Measurements from ENCODE around the gene MORC4.

The MORC4 gene

GRCh38 chrX:106906361-106906760 is 93.7 kb downstream of the MORC4 start:
- DNase-seq (ENCODE audit: low read depth, low spot score): no peak

GRCh38 chrX:106905064-106905708 is 94.8 kb downstream of the MORC4 start:
- DNase-seq (ENCODE audit: low read depth, low spot score): no peak

GRCh38 chrX:106903856-106904528 is 96.0 kb downstream of the MORC4 start:
- no peak for DNase-seq (ENCODE audit: low read depth, low spot score)

- DNase-seq (ENCODE audit: low read depth, low spot score): no peak
Observed at GRCh38 chrX:106903291-106903824, 96.7 kb downstream of the MORC4 start, which contains the start of gene RIPPLY1. RIPPLY1 (minus strand) TSS chrX:106903341; CDS start chrX:106903287, 54 bp downstream.

- DNase-seq (ENCODE audit: low read depth, low spot score): no peak
Observed at GRCh38 chrX:106902684-106903083, 97.3 kb downstream of the MORC4 start.

- no peak for DNase-seq (ENCODE audit: low read depth, low spot score)
Observed at GRCh38 chrX:106901781-106902219, 98.2 kb downstream of the MORC4 start.

GRCh38 chrX:106901341-106901740 is 98.7 kb downstream of the MORC4 start:
- DNase-seq (ENCODE audit: low read depth, low spot score): no peak

- no peak for DNase-seq (ENCODE audit: low read depth, low spot score)
Observed at GRCh38 chrX:106899841-106900240, 100.2 kb downstream of the MORC4 start.

- no peak for DNase-seq (ENCODE audit: low read depth, low spot score)
Observed at GRCh38 chrX:106899276-106899675, 100.7 kb downstream of the MORC4 start.

GRCh38 chrX:106898462-106898861 is 101.5 kb downstream of the MORC4 start:
- peak; percentile 59 for DNase-seq (ENCODE audit: low read depth, low spot score)

GRCh38 chrX:106897259-106897658 is 102.8 kb downstream of the MORC4 start:
- peak; percentile 40 for DNase-seq (ENCODE audit: low read depth, low spot score)

- DNase-seq (ENCODE audit: low read depth, low spot score): peak; percentile 77
Observed at GRCh38 chrX:106894978-106895452, 105.0 kb downstream of the MORC4 start.

GRCh38 chrX:106894392-106894909 is 105.6 kb downstream of the MORC4 start:
- DNase-seq (ENCODE audit: low read depth, low spot score): peak; percentile 82

GRCh38 chrX:106891762-106892460 is 108.1 kb downstream of the MORC4 start:
- no peak for DNase-seq (ENCODE audit: low read depth, low spot score)

Measured in astrocyte of the hippocampus (primary cell).